IPS-15b (cell line): Measurements from ENCODE around the gene ATP7A.
"Not testable (repeated sequence)": the region's sequence is repeated elsewhere in the genome, so short reads cannot be mapped to it uniquely, and the experiment has no call there.

ENCODE experiments used
- H3K27me3 ChIP-seq: one replicate; pipeline ENCODE4 v1.6.1; 2013; ENCODE audit warnings: low read length; ENCODE audit not compliant: control insufficient read depth, insufficient read depth
- H3K36me3 ChIP-seq: one replicate; pipeline ENCODE4 v1.6.1; 2013; ENCODE audit warnings: low read length; ENCODE audit not compliant: control insufficient read depth, insufficient read depth
- H3K4me1 ChIP-seq: one replicate; pipeline ENCODE4 v1.6.1; 2013; ENCODE audit warnings: mild to moderate bottlenecking, low read length; ENCODE audit not compliant: control insufficient read depth, insufficient read depth
- H3K4me3 ChIP-seq: one replicate; pipeline ENCODE4 v1.5.1; 2013; ENCODE audit warnings: low read depth, low read length
- H3K9ac ChIP-seq: one replicate; pipeline ENCODE4 v1.6.1; 2013; ENCODE audit warnings: low read depth, mild to moderate bottlenecking, low read length
- H3K9me3 ChIP-seq: one replicate; pipeline ENCODE4 v1.6.1; 2013; ENCODE audit warnings: mild to moderate bottlenecking, low read length; ENCODE audit not compliant: control insufficient read depth, insufficient read depth

Gene ATP7A

DNA sequence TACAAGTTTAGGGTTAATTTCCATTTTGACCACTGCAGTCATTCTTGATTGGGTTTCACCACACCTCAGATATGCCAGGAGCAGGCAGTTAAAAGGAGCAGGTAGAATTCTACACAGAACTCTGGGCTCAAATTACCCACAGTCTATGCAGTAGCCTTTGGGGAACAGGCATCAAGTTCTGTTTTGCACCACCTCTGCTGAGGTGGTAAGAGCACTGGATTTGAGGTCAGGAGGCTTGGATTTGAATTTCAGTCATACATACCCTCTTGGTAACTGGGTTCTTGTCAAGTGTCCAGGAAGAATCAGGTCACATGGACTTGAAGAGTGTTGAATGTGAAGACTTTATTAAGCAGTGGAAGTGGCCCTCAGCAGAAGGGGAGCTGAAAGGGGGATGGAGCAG is 153.2 kb downstream of the ATP7A start:
- Histone ChIP-seq H3K4me1 (no peaks in the 10 kb centered on the region), H3K36me3 (no peaks in the 10 kb centered on the region), H3K9me3 (peaks cover under 1% of the 10 kb centered on the region), H3K27me3 (no peaks in the 10 kb centered on the region), H3K4me3 (no peak overlapping the region), H3K9ac (no peak overlapping the region)

DNA sequence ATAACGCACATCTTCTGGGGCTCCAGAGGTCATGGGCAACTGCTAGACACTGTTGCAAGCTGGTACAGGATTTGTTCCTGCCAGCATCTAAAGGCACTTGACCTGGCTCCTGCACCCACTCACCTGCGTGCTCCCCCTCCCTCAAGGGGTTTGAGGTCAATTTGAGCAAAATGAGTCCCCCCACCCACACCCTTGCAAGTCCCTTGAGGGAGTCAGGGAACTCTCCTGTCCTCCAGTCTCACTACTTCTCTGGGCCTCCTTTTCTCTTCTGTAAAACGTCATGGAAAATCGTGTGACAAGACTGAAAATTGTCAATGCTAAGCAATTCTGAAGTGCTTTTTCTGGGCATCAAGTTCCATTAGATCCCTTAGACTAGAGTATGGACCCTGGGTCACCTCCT is 153.7 kb downstream of the ATP7A start:
- Histone ChIP-seq H3K9ac (no peak overlapping the region), H3K4me1 (no peaks in the 10 kb centered on the region), H3K36me3 (no peaks in the 10 kb centered on the region), H3K9me3 (peaks cover 6% of the 10 kb centered on the region), H3K4me3 (no peak overlapping the region), H3K27me3 (no peaks in the 10 kb centered on the region)

DNA sequence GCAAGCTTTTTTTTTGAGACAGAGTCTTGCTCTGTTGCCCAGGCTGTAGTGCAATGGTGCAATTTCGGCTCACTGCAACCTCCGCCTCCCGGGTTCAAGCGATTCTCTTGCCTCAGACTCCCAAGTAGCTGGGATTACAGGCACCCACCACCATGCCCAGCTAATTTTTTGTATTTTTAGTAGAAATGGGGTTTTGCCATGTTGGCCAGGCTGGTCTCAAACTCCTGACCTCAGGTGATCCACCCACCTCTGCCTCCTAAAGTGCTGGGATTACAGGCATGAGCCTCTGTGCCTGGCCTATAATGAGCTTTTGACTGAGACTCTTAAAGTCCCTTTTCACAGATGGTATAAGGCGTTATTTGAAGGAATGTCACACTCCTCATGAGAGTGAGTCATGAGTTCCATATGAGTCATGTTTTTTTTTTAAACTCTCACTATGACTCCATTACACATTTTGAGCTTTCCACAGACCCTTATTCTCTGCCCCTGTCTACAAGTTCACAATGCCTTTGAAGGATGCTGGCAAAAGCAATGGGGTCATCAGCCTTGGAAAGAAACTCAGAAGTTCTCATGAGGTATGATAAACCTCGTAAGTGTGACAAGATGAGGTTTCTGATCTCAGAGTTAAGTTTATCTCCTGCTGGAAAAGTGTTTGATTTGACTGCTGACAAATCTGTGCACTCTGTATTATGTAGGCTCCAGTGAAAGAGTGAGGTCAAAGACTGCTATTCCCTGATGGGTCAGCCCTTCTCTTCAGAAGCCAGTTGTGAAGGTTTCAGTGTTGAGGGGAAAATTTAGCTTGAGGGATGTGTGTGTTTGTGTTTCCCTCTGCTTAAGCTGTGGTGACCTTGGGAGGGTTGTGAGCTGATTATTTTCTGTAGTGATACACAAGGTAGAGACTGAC is 154.5 kb downstream of the ATP7A start:
- H3K27me3 ChIP-seq, H3K9ac ChIP-seq, H3K9me3 ChIP-seq, H3K4me1 ChIP-seq, H3K36me3 ChIP-seq, H3K4me3 ChIP-seq: not testable (repeated sequence)

DNA sequence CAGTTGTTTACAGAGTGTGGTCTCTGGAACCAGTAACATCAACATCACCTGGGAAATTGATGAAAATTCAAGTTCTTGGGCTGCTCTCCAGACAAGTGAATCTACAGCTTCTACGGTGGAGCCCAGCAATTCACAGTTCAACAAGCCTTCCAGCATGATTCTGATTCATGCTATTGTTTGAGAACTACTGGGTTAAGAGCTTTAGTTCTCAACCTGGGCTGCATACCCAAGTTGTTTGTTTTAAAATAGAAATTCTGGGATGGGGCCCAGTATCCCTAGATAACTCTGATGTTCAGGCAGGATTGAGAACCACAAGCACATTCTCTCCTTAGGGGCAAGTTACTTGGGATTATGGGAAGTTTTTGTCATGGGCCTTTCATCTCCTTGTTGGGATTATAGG is 155.6 kb downstream of the ATP7A start:
- H3K4me1 ChIP-seq: no peaks in the 10 kb centered on the region
- H3K9me3 ChIP-seq: peaks cover 10% of the 10 kb centered on the region
- H3K4me3 ChIP-seq: no peak overlapping the region
- H3K9ac ChIP-seq: no peak overlapping the region
- H3K36me3 ChIP-seq: no peaks in the 10 kb centered on the region
- no peaks in the 10 kb centered on the region for H3K27me3 ChIP-seq

DNA sequence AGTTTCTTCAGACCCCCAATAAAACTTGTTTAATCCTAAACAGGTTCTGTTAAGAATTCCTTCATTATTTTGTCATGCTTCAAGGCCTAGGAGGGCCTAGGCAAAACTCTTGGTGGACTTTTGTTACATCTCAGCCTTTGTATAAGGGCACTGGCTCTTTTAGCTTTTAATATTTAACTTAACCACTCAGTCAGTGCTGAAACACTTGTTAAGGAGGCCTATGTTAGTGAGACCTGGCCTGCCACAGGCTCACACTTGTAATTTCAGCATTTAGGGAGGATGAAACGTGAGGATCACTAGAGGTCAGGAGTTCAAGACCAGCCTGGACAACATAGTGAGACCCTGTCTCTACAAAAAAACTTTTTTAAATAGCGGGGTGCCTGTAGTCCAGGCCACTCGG is 160.8 kb downstream of the ATP7A start:
- Histone ChIP-seq H3K4me1 (no peaks in the 10 kb centered on the region), H3K4me3 (no peak overlapping the region), H3K9me3 (peaks cover 10% of the 10 kb centered on the region), H3K36me3 (no peaks in the 10 kb centered on the region), H3K9ac (no peak overlapping the region), H3K27me3 (no peaks in the 10 kb centered on the region)

DNA sequence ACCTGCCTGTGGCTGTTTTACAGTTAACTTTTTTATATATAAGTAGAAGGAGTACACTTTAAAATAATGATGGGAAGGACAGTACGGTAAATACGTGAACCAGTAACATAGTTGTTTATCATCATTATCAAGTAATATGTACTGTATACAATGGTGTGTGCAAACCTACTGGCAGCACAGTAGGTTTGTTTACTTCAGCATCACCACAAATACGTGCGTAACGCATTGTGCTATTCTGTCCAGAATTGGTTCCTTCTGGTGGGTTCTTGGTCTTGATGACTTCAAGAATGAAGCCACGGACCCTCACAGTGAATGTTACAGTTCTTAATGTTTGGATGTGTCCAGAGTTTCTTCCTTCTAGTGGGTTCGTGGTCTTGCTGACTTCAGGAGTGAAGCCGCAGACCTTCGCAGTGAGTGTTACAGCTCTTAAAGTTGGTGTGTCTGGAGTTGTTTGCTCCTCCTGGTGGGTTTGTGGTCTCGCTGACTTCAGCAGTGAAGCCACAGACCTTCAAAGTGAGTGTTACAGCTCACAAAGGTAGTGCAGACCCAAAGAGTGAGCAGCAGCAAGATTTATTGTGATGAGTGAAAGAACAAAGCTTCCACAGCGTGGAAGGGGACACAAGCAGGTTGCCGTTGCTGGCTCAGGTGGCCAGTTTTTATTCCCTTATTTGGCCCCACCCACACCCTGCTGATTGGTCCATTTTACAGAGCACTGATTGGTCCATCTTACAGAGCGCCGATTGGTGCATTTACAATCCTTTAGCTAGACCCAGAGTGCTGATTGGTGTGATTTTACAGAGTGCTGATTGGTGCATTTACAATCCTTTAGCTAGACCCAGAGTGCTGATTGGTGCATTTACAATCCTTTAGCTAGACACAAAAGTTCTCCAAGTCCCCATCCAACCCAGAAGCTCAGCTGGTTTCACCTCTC is 162.9 kb downstream of the ATP7A start:
- not testable (repeated sequence) for H3K4me1 ChIP-seq, H3K36me3 ChIP-seq

DNA sequence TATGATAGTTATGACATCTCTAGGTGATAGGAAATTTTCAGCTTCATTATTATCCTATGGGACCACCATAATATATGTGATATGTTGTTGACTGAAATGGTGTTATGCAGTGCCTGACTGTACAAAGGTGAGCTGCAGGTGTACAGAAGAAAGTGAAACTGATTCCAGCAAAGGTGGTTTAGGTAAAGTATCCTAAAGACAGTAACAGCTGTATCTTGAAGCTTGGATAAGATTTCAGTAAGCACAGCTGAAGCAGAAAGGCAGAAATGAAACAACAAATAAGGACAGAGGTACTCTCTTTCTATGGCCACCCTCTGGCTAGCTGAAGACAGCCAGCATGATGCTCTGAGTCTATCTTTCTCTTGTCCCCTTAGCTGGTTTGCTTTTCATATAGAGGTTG is 163.6 kb downstream of the ATP7A start:
- Histone ChIP-seq H3K9ac (no peak overlapping the region), H3K36me3 (no peaks in the 10 kb centered on the region), H3K4me1 (no peaks in the 10 kb centered on the region), H3K4me3 (no peak overlapping the region), H3K27me3 (no peaks in the 10 kb centered on the region), H3K9me3 (peaks cover 6% of the 10 kb centered on the region)

More for the DNA sequence above, 162.9 kb downstream of the ATP7A start:
- not testable (repeated sequence) for H3K27me3 ChIP-seq, H3K9ac ChIP-seq, H3K4me3 ChIP-seq
- peaks cover 10% of the 10 kb centered on the region for H3K9me3 ChIP-seq

DNA sequence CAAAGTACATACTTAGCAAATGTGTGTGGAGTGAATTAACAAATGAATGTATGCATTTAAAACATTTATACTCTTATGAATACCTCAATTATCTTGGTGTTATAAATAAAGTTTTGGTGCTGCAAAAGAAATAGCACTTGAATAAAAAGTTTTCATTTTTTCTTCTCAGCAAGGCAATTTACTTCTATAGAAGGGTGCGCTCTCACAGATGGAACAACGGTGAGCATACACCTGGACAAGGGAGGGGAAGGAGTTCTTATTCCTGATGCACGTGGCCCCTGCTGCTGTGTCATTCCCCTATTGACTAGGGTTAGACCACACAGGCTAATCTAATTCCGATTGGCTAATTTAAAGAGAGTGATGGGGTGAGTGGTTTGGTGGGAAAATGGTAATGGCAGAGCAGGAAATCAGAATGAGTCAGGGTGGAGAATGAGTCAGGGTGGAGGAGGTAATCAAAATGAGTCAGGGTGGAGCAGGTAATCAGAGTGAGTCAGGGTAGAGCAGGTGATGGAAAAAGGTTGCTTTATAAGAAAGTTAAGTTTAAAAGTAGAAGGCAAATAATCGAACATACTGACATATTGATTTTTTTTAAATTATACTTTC is 165.4 kb downstream of the ATP7A start:
- Histone ChIP-seq H3K9me3 (no peaks in the 10 kb centered on the region), H3K9ac (no peak overlapping the region), H3K36me3 (no peaks in the 10 kb centered on the region), H3K27me3 (no peaks in the 10 kb centered on the region), H3K4me3 (no peak overlapping the region), H3K4me1 (no peaks in the 10 kb centered on the region)

DNA sequence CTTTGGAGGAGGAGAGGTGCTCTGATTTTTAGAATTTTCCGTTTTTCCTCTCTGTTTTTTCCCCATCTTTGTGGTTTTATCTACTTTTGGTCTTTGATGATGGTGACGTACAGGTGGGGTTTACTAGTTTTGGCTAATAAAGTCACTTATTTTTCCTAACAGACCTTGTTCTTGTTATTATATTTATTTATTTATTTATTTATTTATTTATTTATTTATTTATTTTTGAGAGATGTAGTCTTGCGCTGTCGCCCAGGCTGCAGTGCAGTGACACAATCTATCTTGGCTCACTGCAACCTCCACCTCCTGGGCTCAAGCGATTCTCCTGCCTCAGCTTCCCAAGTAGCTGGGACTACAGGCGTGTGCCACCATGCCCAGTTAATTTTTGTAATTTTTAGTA is 170.9 kb downstream of the ATP7A start:
- not testable (repeated sequence) for H3K27me3 ChIP-seq, H3K36me3 ChIP-seq, H3K4me1 ChIP-seq, H3K9ac ChIP-seq, H3K9me3 ChIP-seq, H3K4me3 ChIP-seq

DNA sequence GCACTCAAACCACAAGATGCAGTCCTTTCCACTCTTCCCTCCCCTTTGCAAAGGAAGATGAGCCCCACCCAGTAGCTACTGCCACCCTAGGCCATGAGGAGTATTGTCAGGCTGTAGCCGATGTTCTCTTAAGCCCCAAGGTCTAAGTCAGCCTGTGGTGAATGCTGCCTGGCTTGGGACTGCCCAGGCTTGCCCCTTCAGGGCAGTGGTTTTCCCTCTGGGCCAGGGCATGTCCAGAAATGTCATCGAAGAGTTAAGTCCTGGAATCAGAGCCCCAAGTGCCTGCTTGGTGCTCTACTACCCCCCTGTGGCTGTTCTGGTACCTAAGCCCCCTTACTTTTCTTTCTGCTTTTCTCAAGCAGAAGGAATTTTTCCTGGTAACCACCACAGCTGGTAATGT is 181.8 kb downstream of the ATP7A start:
- Histone ChIP-seq H3K27me3 (no peaks in the 10 kb centered on the region), H3K9ac (no peak overlapping the region), H3K9me3 (no peaks in the 10 kb centered on the region), H3K4me1 (peaks cover 2% of the 10 kb centered on the region), H3K36me3 (no peaks in the 10 kb centered on the region), H3K4me3 (no peak overlapping the region)

DNA sequence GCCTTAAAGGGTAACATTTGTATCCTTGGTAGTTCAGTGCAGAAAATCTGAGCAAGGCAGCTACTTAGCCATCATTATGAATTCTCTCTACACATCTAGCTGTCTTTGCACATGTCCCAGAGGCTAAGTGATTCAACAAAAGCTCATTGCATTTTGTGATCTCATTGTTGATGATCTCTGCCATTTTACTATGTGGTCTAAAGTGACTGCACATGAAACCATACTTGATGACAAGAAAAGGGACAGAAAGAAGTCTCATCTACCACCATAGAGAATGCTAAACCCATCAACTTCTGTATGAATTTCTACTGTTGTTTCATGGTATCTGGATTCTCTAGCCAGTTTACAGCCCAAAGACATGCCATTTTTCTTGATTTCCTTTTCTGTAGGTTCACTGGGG is 187.6 kb downstream of the ATP7A start:
- Histone ChIP-seq H3K4me1 (no peaks in the 10 kb centered on the region), H3K9me3 (no peaks in the 10 kb centered on the region), H3K36me3 (no peaks in the 10 kb centered on the region), H3K27me3 (no peaks in the 10 kb centered on the region), H3K4me3 (no peak overlapping the region), H3K9ac (no peak overlapping the region)
